ENCODE results near the gene SPOCK1. TPM values are rescaled to one million over a fixed set of nuclear protein-coding genes. Genes with fewer than 3 reads are reported as not detected.

Gene SPOCK1
- total and polyA plus RNA-seq, 2 experiments from 2014 or later = 8.2 to 10.5 TPM

- no peaks in the 10 kb centered on the region for H3K36me3 Mint-ChIP-seq (ENCODE audit: low read depth)
- no peak for ATAC-seq
- no peaks in the 10 kb centered on the region for H3K4me1 Mint-ChIP-seq
- Histone ChIP-seq H3K27ac (ENCODE audit: low read depth) (no peak overlapping the region), H2AFZ (no peak overlapping the region), H3K36me3 (ENCODE audit: insufficient read depth) (no peaks in the 10 kb centered on the region), H3K4me1 (ENCODE audit: insufficient read depth) (no peaks in the 10 kb centered on the region; the same call in 1 of the 2 replicates), H3K9me2 (ENCODE audit: insufficient read depth) (no peaks in the 10 kb centered on the region), H3K4me3 (no peak overlapping the region), H3F3A (replicated peaks; ENCODE audit: low read depth) (no peaks in the 10 kb centered on the region), H3K79me2 (replicated peaks; ENCODE audit: insufficient read depth) (no peaks in the 10 kb centered on the region), H3K4me2 (no peak overlapping the region), H3K27me3 (ENCODE audit: insufficient read depth) (no peaks in the 10 kb centered on the region), H4K20me1 (replicated peaks; ENCODE audit: insufficient read depth) (no peaks in the 10 kb centered on the region)
- H3K4me3 Mint-ChIP-seq = no peak overlapping the region
- DNase-seq (ENCODE audit: low spot score) = no peak
- no peak overlapping the region for H3K27ac Mint-ChIP-seq
- H3K27me3 Mint-ChIP-seq (ENCODE audit: insufficient read depth, low read depth, poor library complexity) = no peaks in the 10 kb centered on the region
- TF ChIP-seq ZNF462 (CRISPR knock-in tag; IDR thresholded peaks at IDR 0.05) (no peak), CTCF (conservative IDR thresholded peaks at IDR 0.05; ENCODE audit: low read depth in 2 of 2) (no peak), EZH2phosphoT487 (IDR thresholded peaks at IDR 0.05; ENCODE audit: unreplicated experiment) (no peak), STAT1 (IDR thresholded peaks at IDR 0.05; ENCODE audit: unreplicated experiment) (no peak), NANOG (IDR thresholded peaks at IDR 0.05; ENCODE audit: borderline replicate concordance) (no peak), POLR2AphosphoS5 (IDR thresholded peaks at IDR 0.05; ENCODE audit: low read depth) (no peak), ZNF331 (CRISPR knock-in tag; IDR thresholded peaks at IDR 0.05; ENCODE audit: low read depth) (no peak), REST (IDR thresholded peaks at IDR 0.05; ENCODE audit: unreplicated experiment) (no peak), ETS1 (IDR thresholded peaks at IDR 0.05) (no peak), JUNB (IDR thresholded peaks at IDR 0.05; ENCODE audit: unreplicated experiment) (no peak), ZNF114 (CRISPR knock-in tag; IDR thresholded peaks at IDR 0.05) (no peak), CREB1 (CRISPR knock-in tag; IDR thresholded peaks at IDR 0.05; ENCODE audit: low read depth) (no peak), EZH2 (IDR thresholded peaks at IDR 0.05; ENCODE audit: low read depth, unreplicated experiment) (no peak)
- no peaks in the 10 kb centered on the region for H3K9me3 Mint-ChIP-seq
Observed at GRCh38 chr5:137113939-137114338, 385.2 kb downstream of the SPOCK1 start.

All from GM23338 (cell line).